NCI-H446 (cell line): ENCODE results near the gene TFDP2.
"Not testable (repeated sequence)": the region's sequence is repeated elsewhere in the genome, so short reads cannot be mapped to it uniquely, and the experiment has no call there.

Source experiments
- DNase-seq, 2 experiments: peaks; one replicate each; lab custom pipeline; 2025; lab: John Stamatoyannopoulos, UW

Gene TFDP2

DNA sequence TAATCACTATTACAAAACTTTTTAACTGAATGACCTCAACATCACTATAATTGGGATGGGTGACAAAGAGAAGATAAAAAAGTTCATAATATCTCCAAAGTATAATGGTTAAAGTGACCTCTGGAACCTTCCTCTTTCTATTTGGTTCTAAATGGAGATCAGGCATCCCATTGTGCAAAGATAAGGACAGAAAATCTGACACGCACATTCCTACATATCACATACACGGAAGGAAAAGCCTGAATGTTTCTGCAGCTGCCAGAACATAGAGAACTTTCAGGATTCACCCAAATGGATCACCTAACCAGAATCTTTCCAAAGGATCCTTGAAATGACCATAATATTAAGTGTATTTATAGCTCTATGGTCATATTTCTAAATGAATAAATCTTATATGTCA lies 128.2 kb downstream of the TFDP2 start:
- no peak for DNase-seq

- DNase-seq = no peak
Measured at GRCh38 chr3:142019794-142020320, 129.5 kb downstream of the TFDP2 start.

GRCh38 chr3:142013993-142014392 lies 135.4 kb downstream of the TFDP2 start:
- no peak for DNase-seq

- no peak for DNase-seq
Measured at GRCh38 chr3:142013326-142013980, 135.9 kb downstream of the TFDP2 start.

DNA sequence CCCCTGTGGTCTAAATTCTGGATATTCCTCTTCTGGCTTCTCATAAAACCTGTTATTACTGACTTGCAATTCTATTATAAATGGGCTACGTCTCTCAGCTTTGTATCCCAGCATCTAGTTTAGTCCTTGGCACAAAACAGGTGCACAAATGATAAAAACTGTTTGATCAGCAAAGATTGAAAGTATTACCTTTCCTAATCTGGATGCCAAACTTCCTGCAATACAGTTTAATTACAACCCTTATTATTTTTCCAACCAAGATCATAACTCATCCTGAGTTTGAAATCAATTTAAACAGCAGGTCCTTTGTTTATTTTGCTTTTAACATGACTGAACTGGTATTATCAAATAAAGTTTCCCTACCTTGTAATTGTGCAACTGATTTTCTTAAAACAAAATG lies 140.3 kb downstream of the TFDP2 start:
- no peak for DNase-seq

DNA sequence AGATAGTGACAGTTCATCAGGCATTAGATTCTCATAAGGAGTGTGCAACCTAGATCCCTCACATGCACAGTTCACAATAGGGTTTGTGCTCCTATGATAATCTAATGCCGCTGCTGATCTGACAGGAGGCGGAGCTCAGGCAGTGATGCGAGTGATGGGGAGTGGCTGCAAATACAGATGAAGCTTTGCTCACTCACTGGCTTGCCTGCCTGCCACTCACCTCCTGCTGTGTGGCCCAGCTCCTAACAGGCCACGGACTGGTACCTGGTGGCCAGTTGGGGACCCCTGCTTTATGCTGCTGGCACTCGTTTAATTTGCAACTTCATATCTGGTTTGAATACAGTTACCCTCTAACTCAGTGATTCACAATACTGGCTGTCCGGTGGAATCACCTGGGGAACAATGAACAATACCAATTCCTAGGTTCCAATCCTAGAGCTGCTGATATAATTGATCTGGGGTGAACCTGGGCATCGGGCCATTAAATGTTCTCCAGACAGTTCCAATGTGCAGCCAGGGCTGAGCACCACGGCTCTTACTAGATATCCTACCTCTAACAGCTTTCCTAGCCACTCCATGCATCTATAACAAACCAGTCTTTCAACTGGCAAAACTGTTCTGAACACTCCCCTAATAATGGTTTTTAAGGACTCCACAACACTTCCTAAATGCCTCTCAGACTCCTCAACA lies 141.5 kb downstream of the TFDP2 start:
- DNase-seq = no peak

- not testable (repeated sequence) for DNase-seq
Measured at GRCh38 chr3:142004957-142005356, 144.4 kb downstream of the TFDP2 start.

- no peak for DNase-seq
Measured at GRCh38 chr3:142004025-142004424, 145.3 kb downstream of the TFDP2 start.

- no peak for DNase-seq
Measured at GRCh38 chr3:142003291-142003690, 146.1 kb downstream of the TFDP2 start.

- no peak for DNase-seq
Measured at GRCh38 chr3:142000325-142000870, 148.9 kb downstream of the TFDP2 start.

- peak in 1 of 2 experiments; percentile 20 for DNase-seq
Measured at GRCh38 chr3:141998669-141999290, 150.6 kb downstream of the TFDP2 start.

DNA sequence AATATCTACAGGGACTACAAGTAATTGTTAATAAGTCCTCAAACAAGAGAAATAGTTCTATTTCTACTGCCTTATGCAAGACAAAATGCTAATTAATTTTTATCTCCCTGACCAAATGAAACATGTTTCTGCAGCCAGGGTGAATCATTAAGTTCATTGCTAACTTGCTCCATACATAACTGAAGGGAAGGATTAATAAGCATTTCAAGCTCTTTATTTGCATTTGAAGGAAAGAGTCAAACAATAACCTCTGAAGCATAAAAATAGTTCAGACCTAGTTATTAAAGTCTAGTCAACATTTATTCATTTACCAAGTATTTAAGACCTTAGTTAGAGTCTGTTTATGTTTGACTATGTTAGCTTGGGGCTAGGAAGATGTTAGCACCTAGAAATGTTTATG lies 152.9 kb downstream of the TFDP2 start:
- no peak for DNase-seq

DNA sequence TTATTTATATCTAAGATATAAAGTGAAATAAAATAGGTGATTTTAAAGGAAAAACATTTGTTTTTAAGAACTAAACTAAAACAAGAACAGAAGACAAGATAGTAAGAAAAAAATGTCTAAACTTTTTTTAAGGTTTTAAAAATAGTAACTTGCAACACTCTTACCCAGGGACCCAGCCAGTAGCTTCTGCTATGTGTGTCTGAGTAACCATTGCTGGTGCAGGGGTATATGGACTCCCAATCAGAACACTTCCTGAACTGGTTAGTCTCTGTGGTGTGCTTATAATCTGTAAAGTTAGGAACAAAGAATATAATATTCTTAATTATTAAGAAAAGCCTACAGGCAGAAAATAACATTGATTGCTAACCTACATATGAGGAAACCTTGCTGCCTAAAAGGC lies 154.5 kb downstream of the TFDP2 start:
- DNase-seq = no peak

DNA sequence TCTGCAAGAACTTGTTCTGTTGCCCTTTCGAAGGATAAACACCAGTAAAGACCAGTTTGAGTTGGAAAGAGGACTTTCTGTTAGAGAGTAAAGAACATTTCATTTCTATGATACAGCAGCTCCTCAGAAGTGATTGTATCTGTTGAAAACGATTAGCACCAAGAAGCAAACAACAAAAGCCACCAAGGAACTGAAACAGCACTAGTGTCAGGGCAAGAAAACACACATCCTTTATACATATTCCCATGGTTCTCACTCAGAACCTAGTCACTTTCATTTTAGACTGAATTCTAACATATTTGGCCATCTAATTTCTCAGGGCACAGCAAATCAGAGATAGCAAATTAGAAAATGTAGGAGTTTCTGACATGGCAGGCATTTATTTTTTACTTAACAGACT lies 156.8 kb downstream of the TFDP2 start:
- no peak for DNase-seq

GRCh38 chr3:141986548-141987107 lies 162.7 kb downstream of the TFDP2 start:
- no peak for DNase-seq

GRCh38 chr3:141981084-141981483 lies 168.3 kb downstream of the TFDP2 start:
- DNase-seq = no peak

- no peak for DNase-seq
Measured at GRCh38 chr3:141979050-141979671, 170.2 kb downstream of the TFDP2 start.

DNA sequence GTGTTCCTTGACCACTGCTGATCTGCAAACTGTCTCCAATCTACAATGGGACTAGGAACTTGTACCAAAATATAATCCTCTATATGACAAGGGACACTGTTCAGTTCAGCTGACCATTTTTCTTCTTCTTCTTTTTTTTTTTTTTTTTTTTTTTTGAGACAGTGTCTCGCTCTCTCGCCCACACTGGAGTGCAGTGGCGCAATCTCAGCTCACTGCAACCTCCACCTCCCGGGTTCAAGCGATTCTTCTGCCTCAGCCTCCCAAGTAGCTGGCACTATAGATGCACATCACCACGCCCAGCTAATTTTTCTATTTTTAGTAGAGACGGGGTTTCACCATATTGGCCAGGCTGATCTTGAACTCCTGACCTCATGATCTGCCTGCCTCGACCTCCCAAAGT lies 174.6 kb downstream of the TFDP2 start:
- DNase-seq = not testable (repeated sequence)

DNA sequence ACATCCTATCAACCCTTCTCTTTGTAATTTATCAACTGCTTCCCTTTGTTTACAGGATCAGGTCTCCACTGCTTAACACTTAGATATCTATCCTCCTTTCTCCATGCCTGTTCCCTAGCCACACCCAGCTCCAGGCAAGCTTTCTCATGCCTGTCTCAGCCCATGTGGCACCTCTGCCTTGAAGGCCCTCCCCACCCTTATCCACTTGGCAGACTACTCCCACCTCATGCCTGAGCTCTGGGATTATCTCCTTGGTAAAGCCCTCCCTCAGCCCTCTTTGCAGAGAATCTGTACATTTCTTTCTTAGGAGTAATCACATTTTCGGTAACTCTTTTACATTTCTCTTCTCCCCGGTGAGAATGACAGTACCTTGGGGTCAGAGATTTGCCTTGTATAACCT lies 176.9 kb downstream of the TFDP2 start:
- DNase-seq = no peak

GRCh38 chr3:141971571-141971970 lies 177.8 kb downstream of the TFDP2 start:
- DNase-seq = no peak

GRCh38 chr3:141969711-141970110 lies 179.6 kb downstream of the TFDP2 start:
- DNase-seq = no peak

GRCh38 chr3:141965471-141965870 lies 183.9 kb downstream of the TFDP2 start:
- no peak for DNase-seq
